IMR-90 (cell line): ENCODE measurements around the gene UBA1. TPM values are rescaled to one million over a fixed set of nuclear protein-coding genes. Genes with fewer than 3 reads are reported as not detected.

Source experiments
- ATAC-seq: fragments of 200-7000 bp; cut with Tn5 transposase; 2 replicates; pipeline ENCODE4 v1.9.1; 2020; ENCODE audit warnings: low read depth, mild to moderate bottlenecking, moderate library complexity
- BruUV-seq: library from RNA; stranded (reverse); fragments of 400-500 nt; replicated peaks from 2 replicates; lab custom pipeline; 2021; lab: Mats Ljungman, UMichigan
- CTCF ChIA-PET: fragments of 300-600 bp; formaldehyde crosslinking; extraction: SDS; loops from one replicate; lab custom pipeline; 2021; ENCODE audit warnings: antibody characterized with exemption; lab: Yijun Ruan, JAX
- POLR2A ChIA-PET: fragments of 300-600 bp; sonication (Branson Sonifier 250); formaldehyde crosslinking; loops from one replicate; lab custom pipeline; 2022; ENCODE audit warnings: antibody characterized with exemption; ENCODE audit not compliant: unreplicated experiment; lab: Charles Lee
- DNase-seq: peaks from one replicate; pipeline ENCODE4 v3.0.0; 2013
- H2AFZ ChIP-seq: replicated peaks from 2 replicates; pipeline ENCODE3; 2013; ENCODE audit warnings: low read length, mild to moderate bottlenecking; ENCODE audit not compliant: poor library complexity
- H2AK5ac ChIP-seq: 2 replicates; pipeline ENCODE4 v1.6.1; 2013; ENCODE audit warnings: low read depth, low read length, inconsistent platforms
- H2AK9ac ChIP-seq: replicated peaks from 2 replicates; pipeline ENCODE3; 2013; ENCODE audit warnings: mild to moderate bottlenecking, low read depth, low read length, moderate library complexity; ENCODE audit not compliant: poor library complexity
- H2BK120ac ChIP-seq: 2 replicates; pipeline ENCODE4 v1.6.1; 2013; ENCODE audit warnings: low read depth, low read length, inconsistent platforms
- H2BK15ac ChIP-seq: 3 replicates; pipeline ENCODE4 v1.6.1; 2013; ENCODE audit warnings: low read depth, low read length, inconsistent platforms
- H2BK20ac ChIP-seq: 2 replicates; pipeline ENCODE4 v1.6.1; 2013; ENCODE audit warnings: low read depth, mild to moderate bottlenecking, inconsistent platforms, low read length, moderate library complexity
- H2BK5ac ChIP-seq: 2 replicates; pipeline ENCODE4 v1.6.1; 2013; ENCODE audit warnings: mild to moderate bottlenecking, low read depth, low read length, inconsistent platforms; ENCODE audit not compliant: poor library complexity, severe bottlenecking
- H3K14ac ChIP-seq: replicated peaks from 2 replicates; pipeline ENCODE4 v1.6.1; 2013; ENCODE audit warnings: low read depth, low read length, inconsistent platforms
- H3K18ac ChIP-seq: 2 replicates; pipeline ENCODE4 v1.6.1; 2013; ENCODE audit warnings: low read depth, low read length, control low read depth
- H3K23ac ChIP-seq: 2 replicates; pipeline ENCODE4 v1.6.1; 2013; ENCODE audit warnings: low read depth, low read length, inconsistent platforms
- H3K27ac ChIP-seq: 2 replicates; pipeline ENCODE4 v1.5.1; 2013; ENCODE audit warnings: mild to moderate bottlenecking, control low read depth, low read length; ENCODE audit not compliant: insufficient read depth
- H3K27me3 ChIP-seq: 2 replicates; pipeline ENCODE4 v1.6.1; 2013; ENCODE audit warnings: low read length; ENCODE audit not compliant: control insufficient read depth, insufficient read depth
- H3K36me3 ChIP-seq: 2 replicates; pipeline ENCODE4 v1.6.1; 2013; ENCODE audit warnings: low read length, mixed read lengths; ENCODE audit not compliant: control insufficient read depth, insufficient read depth
- H3K4ac ChIP-seq: 2 replicates; pipeline ENCODE4 v1.6.1; 2013; ENCODE audit warnings: low read depth, low read length, inconsistent platforms
- H3K4me1 ChIP-seq: 2 replicates; pipeline ENCODE4 v1.6.1; 2013; ENCODE audit warnings: low read length, mixed read lengths; ENCODE audit not compliant: control insufficient read depth, insufficient read depth
- H3K4me2 ChIP-seq: 2 replicates; pipeline ENCODE4 v1.6.1; 2013; ENCODE audit warnings: low read depth, mild to moderate bottlenecking, control low read depth, low read length, moderate library complexity
- H3K4me3 ChIP-seq: 2 replicates; pipeline ENCODE4 v1.5.1; 2013; ENCODE audit warnings: low read depth, mild to moderate bottlenecking, control low read depth, low read length, moderate library complexity; ENCODE audit not compliant: insufficient read depth
- H3K56ac ChIP-seq: 2 replicates; pipeline ENCODE4 v1.6.1; 2013; ENCODE audit warnings: low read length, inconsistent platforms; ENCODE audit not compliant: insufficient read depth; ENCODE audit errors: extremely low read depth
- H3K79me1 ChIP-seq, 2 experiments: 2 replicates each; pipeline ENCODE4 v1.6.1; 2013; ENCODE audit warnings: low read length in 2 of 2, inconsistent platforms in 1 of 2, low read depth in 1 of 2
- H3K9ac ChIP-seq: 2 replicates; pipeline ENCODE4 v1.6.1; 2013; ENCODE audit warnings: low read depth, low read length, control low read depth
- H3K9me1 ChIP-seq: 2 replicates; pipeline ENCODE4 v1.6.1; 2013; ENCODE audit warnings: low read length, inconsistent platforms; ENCODE audit not compliant: insufficient read depth
- H3K9me3 ChIP-seq: 2 replicates; pipeline ENCODE4 v1.6.1; 2013; ENCODE audit warnings: low read length; ENCODE audit not compliant: control insufficient read depth, insufficient read depth
- H4K20me1 ChIP-seq: 2 replicates; pipeline ENCODE4 v1.6.1; 2013; ENCODE audit warnings: low read length, inconsistent platforms; ENCODE audit not compliant: insufficient read depth
- H4K5ac ChIP-seq: 2 replicates; pipeline ENCODE4 v1.6.1; 2013; ENCODE audit warnings: mild to moderate bottlenecking, low read depth, low read length, control low read depth
- H4K8ac ChIP-seq, 2 experiments: 2 replicates each; pipeline ENCODE4 v1.6.1; 2013; ENCODE audit warnings: low read depth in 2 of 2, low read length in 2 of 2, control low read depth in 1 of 2, inconsistent platforms in 1 of 2
- H4K91ac ChIP-seq: 2 replicates; pipeline ENCODE4 v1.6.1; 2013; ENCODE audit warnings: low read depth, low read length, inconsistent platforms; ENCODE audit not compliant: insufficient read depth
- CEBPB ChIP-seq: IDR thresholded peaks from 2 replicates; pipeline ENCODE4 v1.6.1; 2012; ENCODE audit warnings: low read depth, low read length, improper control_type of control experiment
- RFX5 ChIP-seq: IDR thresholded peaks from 2 replicates; pipeline ENCODE4 v1.8.0; 2012; ENCODE audit warnings: low read depth, mild to moderate bottlenecking, low read length, moderate library complexity
- WGBS, 2 experiments: methylation state at CpG; one replicate each; pipeline versions ENCODE4 v1.1.5 to v1.1.7; 2013; ENCODE audit warnings: missing lambda C conversion rate in 2 of 2; ENCODE audit not compliant: insufficient read length in 1 of 2; ENCODE audit errors: extremely low coverage in 2 of 2; 5-methylcytosine and 5-hydroxymethylcytosine counted together
- dilution Hi-C: fragments of 300-500 bp; cut with HindIII; formaldehyde crosslinking; loops from one replicate; pipeline ENCODE4 v1.14.3; 2018; ENCODE audit warnings: low sequenced_read_pairs; ENCODE audit not compliant: unreplicated experiment
- in situ Hi-C: fragments of 300-500 bp; cut with MboI; formaldehyde crosslinking; loops from 3 replicates; pipeline ENCODE4 v1.14.3; 2019; ENCODE audit warnings: low sequenced_read_pairs, inconsistent platforms, mixed read lengths
- intact Hi-C: fragments of 100-400 bp; cut with micrococcal nuclease; formaldehyde crosslinking; loops from 2 replicates; pipeline ENCODE4 v1.10.0; 2022
- polyA plus RNA-seq, 3 experiments: library from polyadenylated mRNA; depleted of rRNA; stranded (reverse); fragments of >200 nt; gene quantifications; 2 replicates each; pipeline ENCODE4 v1.2.3, GENCODE V29; 2012; ENCODE audit warnings: low replicate concordance in 1 of 3
- total RNA-seq: library from RNA; depleted of rRNA; stranded (reverse); fragments of >200 nt; gene quantifications from 2 replicates; pipeline ENCODE4 v1.2.3, GENCODE V29; 2012
- TF ChIP-seq, protein P1 (sequence below): conservative IDR thresholded peaks from 2 replicates; pipeline ENCODE4 v1.5.1; 2012; ENCODE audit warnings: mild to moderate bottlenecking, low read depth, low read length, improper control_type of control experiment
- TF ChIP-seq, protein P2 (sequence below): fragments of 150-350 bp; IDR thresholded peaks from 2 replicates; pipeline ENCODE4 v1.6.1; 2016; ENCODE audit warnings: low read depth, mild to moderate bottlenecking, low read length, moderate library complexity, borderline replicate concordance
- TF ChIP-seq, protein P3 (sequence below): fragments of 150-350 bp; IDR thresholded peaks from 2 replicates; pipeline ENCODE4 v1.6.1; 2017; ENCODE audit warnings: mild to moderate bottlenecking, antibody characterized with exemption, low read length, low read depth

The UBA1 gene
- total and polyA plus RNA-seq, 2 of the 4 experiments (the other 2 are of a cell fraction): 299 to 343 TPM

DNA sequence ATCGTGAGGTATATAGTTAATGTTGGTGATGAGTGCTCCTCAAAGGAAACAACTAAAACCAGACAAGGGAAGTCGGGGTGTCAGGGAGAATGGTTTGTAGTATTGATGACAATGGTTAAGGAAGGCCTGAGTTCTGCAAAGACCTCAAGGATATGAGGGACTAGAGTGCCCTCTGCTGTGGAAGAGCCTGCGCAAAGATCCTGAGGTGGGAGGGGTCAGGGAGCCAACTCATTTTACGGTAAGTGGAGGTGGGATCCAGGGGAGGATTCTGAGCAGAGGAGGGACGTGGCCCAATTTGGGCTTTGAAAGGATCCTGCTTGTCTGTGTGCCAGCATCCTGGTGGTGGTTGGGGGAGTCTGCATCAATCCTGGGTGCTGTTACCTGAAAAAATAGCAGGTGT is 11.3 kb downstream of the UBA1 start:
- no peak overlapping the region for H3K14ac ChIP-seq
- H4K5ac ChIP-seq: no peak overlapping the region
- no peak overlapping the region for H2AK5ac ChIP-seq
- H3K9me1 ChIP-seq: no peaks in the 10 kb centered on the region
- peaks cover 22 to 45% of the 10 kb centered on the region in 2 experiments for H3K79me1 ChIP-seq
- no peak overlapping the region for H3K4ac ChIP-seq
- H3K9ac ChIP-seq: no peak overlapping the region
- H2BK15ac ChIP-seq: no peak overlapping the region
- no peak overlapping the region for H2AK9ac ChIP-seq
- no peak overlapping the region for H4K8ac ChIP-seq
- POLR2A ChIA-PET: no interaction called here
- no peaks in the 10 kb centered on the region for H3K4me1 ChIP-seq
- H3K4me2 ChIP-seq: no peak overlapping the region
- no peak overlapping the region for H3K27ac ChIP-seq
- WGBS, 2 experiments: 100% methylated on average over 2 of the region's 5 CpGs; no CpG with 5 or more reads in 1 of the 2 experiments
- no peak overlapping the region for H3K23ac ChIP-seq
- no peaks in the 10 kb centered on the region for H3K9me3 ChIP-seq
- H2BK5ac ChIP-seq: no peak overlapping the region
- H2AFZ ChIP-seq: no peak overlapping the region
- no peak overlapping the region for H3K56ac ChIP-seq
- H3K27me3 ChIP-seq: no peaks in the 10 kb centered on the region; the same call in 1 of the 2 replicates
- H4K20me1 ChIP-seq: peaks cover 55% of the 10 kb centered on the region
- H2BK120ac ChIP-seq: no peak overlapping the region
- ATAC-seq (no peak), DNase-seq (no peak)
- H3K18ac ChIP-seq: no peak overlapping the region
- H3K36me3 ChIP-seq: peaks cover 86% of the 10 kb centered on the region
- dilution Hi-C loops: no loop called here
- TF ChIP-seq, protein P1, sequence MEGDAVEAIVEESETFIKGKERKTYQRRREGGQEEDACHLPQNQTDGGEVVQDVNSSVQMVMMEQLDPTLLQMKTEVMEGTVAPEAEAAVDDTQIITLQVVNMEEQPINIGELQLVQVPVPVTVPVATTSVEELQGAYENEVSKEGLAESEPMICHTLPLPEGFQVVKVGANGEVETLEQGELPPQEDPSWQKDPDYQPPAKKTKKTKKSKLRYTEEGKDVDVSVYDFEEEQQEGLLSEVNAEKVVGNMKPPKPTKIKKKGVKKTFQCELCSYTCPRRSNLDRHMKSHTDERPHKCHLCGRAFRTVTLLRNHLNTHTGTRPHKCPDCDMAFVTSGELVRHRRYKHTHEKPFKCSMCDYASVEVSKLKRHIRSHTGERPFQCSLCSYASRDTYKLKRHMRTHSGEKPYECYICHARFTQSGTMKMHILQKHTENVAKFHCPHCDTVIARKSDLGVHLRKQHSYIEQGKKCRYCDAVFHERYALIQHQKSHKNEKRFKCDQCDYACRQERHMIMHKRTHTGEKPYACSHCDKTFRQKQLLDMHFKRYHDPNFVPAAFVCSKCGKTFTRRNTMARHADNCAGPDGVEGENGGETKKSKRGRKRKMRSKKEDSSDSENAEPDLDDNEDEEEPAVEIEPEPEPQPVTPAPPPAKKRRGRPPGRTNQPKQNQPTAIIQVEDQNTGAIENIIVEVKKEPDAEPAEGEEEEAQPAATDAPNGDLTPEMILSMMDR: no peak
- TF ChIP-seq RFX5 (no peak), CEBPB (no peak)
- TF ChIP-seq, protein P2, sequence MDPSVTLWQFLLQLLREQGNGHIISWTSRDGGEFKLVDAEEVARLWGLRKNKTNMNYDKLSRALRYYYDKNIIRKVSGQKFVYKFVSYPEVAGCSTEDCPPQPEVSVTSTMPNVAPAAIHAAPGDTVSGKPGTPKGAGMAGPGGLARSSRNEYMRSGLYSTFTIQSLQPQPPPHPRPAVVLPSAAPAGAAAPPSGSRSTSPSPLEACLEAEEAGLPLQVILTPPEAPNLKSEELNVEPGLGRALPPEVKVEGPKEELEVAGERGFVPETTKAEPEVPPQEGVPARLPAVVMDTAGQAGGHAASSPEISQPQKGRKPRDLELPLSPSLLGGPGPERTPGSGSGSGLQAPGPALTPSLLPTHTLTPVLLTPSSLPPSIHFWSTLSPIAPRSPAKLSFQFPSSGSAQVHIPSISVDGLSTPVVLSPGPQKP: no peak
- TF ChIP-seq, protein P3, sequence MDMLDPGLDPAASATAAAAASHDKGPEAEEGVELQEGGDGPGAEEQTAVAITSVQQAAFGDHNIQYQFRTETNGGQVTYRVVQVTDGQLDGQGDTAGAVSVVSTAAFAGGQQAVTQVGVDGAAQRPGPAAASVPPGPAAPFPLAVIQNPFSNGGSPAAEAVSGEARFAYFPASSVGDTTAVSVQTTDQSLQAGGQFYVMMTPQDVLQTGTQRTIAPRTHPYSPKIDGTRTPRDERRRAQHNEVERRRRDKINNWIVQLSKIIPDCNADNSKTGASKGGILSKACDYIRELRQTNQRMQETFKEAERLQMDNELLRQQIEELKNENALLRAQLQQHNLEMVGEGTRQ: no peak
- in situ Hi-C loops: loop anchor here (25.0 kb wide), 1 partner anchor 432 kb away; the partner anchor contains the start of gene CFP
- no peak overlapping the region for H4K91ac ChIP-seq
- no peak overlapping the region for H2BK20ac ChIP-seq
- intact Hi-C loops: no loop called here
- CTCF ChIA-PET: no interaction called here
- H3K4me3 ChIP-seq: no peak overlapping the region
- no TSS peak for BruUV-seq
